Stomach (tissue), 4 donors: ENCODE results near the gene INPP5A.

Experiments
- CTCF ChIP-seq, 7 experiments: fragments of 450-650 bp in 4 of 7; fragments of 200-600 bp in 3 of 7; sonication (generic) in 3 of 7; IDR thresholded peaks; one replicate each; pipeline ENCODE4 v1.5.1; 2016 to 2019; ENCODE audit warnings: antibody characterized with exemption in 7 of 7, control low read depth in 2 of 7, mild to moderate bottlenecking in 1 of 7
- EP300 ChIP-seq: sonication (generic); formaldehyde crosslinking; IDR thresholded peaks from one replicate; pipeline ENCODE4 v1.6.1; 2017; ENCODE audit warnings: antibody characterized with exemption
- POLR2A ChIP-seq, 4 donors: fragments of 450-650 bp; IDR thresholded peaks; one replicate each; pipeline ENCODE4 v1.6.1; 2016; ENCODE audit warnings: antibody characterized with exemption in 4 of 4, control low read depth in 2 of 4, mild to moderate bottlenecking in 1 of 4, moderate library complexity in 1 of 4
- POLR2AphosphoS5 ChIP-seq, 3 donors: sonication (generic); formaldehyde crosslinking; IDR thresholded peaks; one replicate each; pipeline ENCODE4 v1.6.1; 2016; ENCODE audit warnings: antibody characterized with exemption in 3 of 3

- TF ChIP-seq CTCF (IDR thresholded peaks at IDR 0.05) (peak in 1 of 7 experiments; percentile 14), POLR2AphosphoS5 (IDR thresholded peaks at IDR 0.05) (no peak), EP300 (no peak), POLR2A (IDR thresholded peaks at IDR 0.05) (no peak)
Measured at GRCh38 chr10:132788180-132788830, 250.7 kb downstream of the INPP5A start.
